ENCODE results near the gene BMP7.
"Not testable (repeated sequence)": the region's sequence is repeated elsewhere in the genome, so short reads cannot be mapped to it uniquely, and the experiment has no call there.

The BMP7 gene

GRCh38 chr20:57244627-57245214 is 21.7 kb downstream of the BMP7 start:
- Histone ChIP-seq H3K9ac (ENCODE audit: low read length) (no peak overlapping the region), H3K4me1 (ENCODE audit: control insufficient read depth, insufficient read depth, low read length) (no peaks in the 10 kb centered on the region), H3K9me3 (ENCODE audit: control insufficient read depth, low read length) (peaks cover 6% of the 10 kb centered on the region), H3K27me3 (replicated peaks; ENCODE audit: control insufficient read depth, insufficient read depth, low read length) (peaks cover 22% of the 10 kb centered on the region), H3K4me3 (ENCODE audit: low read length) (no peak overlapping the region), H3K36me3 (ENCODE audit: control insufficient read depth, insufficient read depth, low read length, severe bottlenecking) (no peaks in the 10 kb centered on the region)
- DNase-seq (ENCODE audit: low read depth), result no peak

GRCh38 chr20:57244221-57244585 is 22.2 kb downstream of the BMP7 start:
- no peak for DNase-seq (ENCODE audit: low read depth)
- no peak overlapping the region for H3K9ac ChIP-seq (ENCODE audit: low read length)
- peaks cover 20% of the 10 kb centered on the region for H3K27me3 ChIP-seq (replicated peaks; ENCODE audit: control insufficient read depth, insufficient read depth, low read length)
- H3K9me3 ChIP-seq (ENCODE audit: control insufficient read depth, low read length), result peaks cover 6% of the 10 kb centered on the region
- H3K4me1 ChIP-seq (ENCODE audit: control insufficient read depth, insufficient read depth, low read length), result no peaks in the 10 kb centered on the region
- no peak overlapping the region for H3K4me3 ChIP-seq (ENCODE audit: low read length)
- no peaks in the 10 kb centered on the region for H3K36me3 ChIP-seq (ENCODE audit: control insufficient read depth, insufficient read depth, low read length, severe bottlenecking)

- Histone ChIP-seq H3K4me1 (ENCODE audit: control insufficient read depth, insufficient read depth, low read length) (no peaks in the 10 kb centered on the region), H3K4me3 (ENCODE audit: low read length) (no peak overlapping the region), H3K27me3 (replicated peaks; ENCODE audit: control insufficient read depth, insufficient read depth, low read length) (peaks cover 17% of the 10 kb centered on the region), H3K36me3 (ENCODE audit: control insufficient read depth, insufficient read depth, low read length, severe bottlenecking) (no peaks in the 10 kb centered on the region), H3K9me3 (ENCODE audit: control insufficient read depth, low read length) (peaks cover 6% of the 10 kb centered on the region), H3K9ac (ENCODE audit: low read length) (no peak overlapping the region)
- no peak for DNase-seq (ENCODE audit: low read depth)
These were observed 22.8 kb downstream of the BMP7 start for GRCh38 chr20:57243480-57244220.

GRCh38 chr20:57242414-57242813 is 24.0 kb downstream of the BMP7 start:
- Histone ChIP-seq H3K27me3 (replicated peaks; ENCODE audit: control insufficient read depth, insufficient read depth, low read length) (peaks cover 17% of the 10 kb centered on the region), H3K4me3 (ENCODE audit: low read length) (no peak overlapping the region), H3K4me1 (ENCODE audit: control insufficient read depth, insufficient read depth, low read length) (no peaks in the 10 kb centered on the region), H3K9me3 (ENCODE audit: control insufficient read depth, low read length) (no peaks in the 10 kb centered on the region), H3K9ac (ENCODE audit: low read length) (no peak overlapping the region), H3K36me3 (ENCODE audit: control insufficient read depth, insufficient read depth, low read length, severe bottlenecking) (no peaks in the 10 kb centered on the region)
- no peak for DNase-seq (ENCODE audit: low read depth)

- Histone ChIP-seq H3K9me3 (ENCODE audit: control insufficient read depth, low read length) (no peaks in the 10 kb centered on the region), H3K4me1 (ENCODE audit: control insufficient read depth, insufficient read depth, low read length) (peaks cover 3% of the 10 kb centered on the region), H3K9ac (ENCODE audit: low read length) (no peak overlapping the region), H3K36me3 (ENCODE audit: control insufficient read depth, insufficient read depth, low read length, severe bottlenecking) (no peaks in the 10 kb centered on the region), H3K4me3 (ENCODE audit: low read length) (no peak overlapping the region), H3K27me3 (replicated peaks; ENCODE audit: control insufficient read depth, insufficient read depth, low read length) (peaks cover 20% of the 10 kb centered on the region)
- DNase-seq (ENCODE audit: low read depth), result no peak
These were observed 25.0 kb downstream of the BMP7 start for GRCh38 chr20:57241363-57241991.

- H3K9me3 ChIP-seq (ENCODE audit: control insufficient read depth, low read length), result no peaks in the 10 kb centered on the region
- no peak for DNase-seq (ENCODE audit: low read depth)
- H3K36me3 ChIP-seq (ENCODE audit: control insufficient read depth, insufficient read depth, low read length, severe bottlenecking), result no peaks in the 10 kb centered on the region
- H3K4me1 ChIP-seq (ENCODE audit: control insufficient read depth, insufficient read depth, low read length), result peaks cover 3% of the 10 kb centered on the region
- H3K4me3 ChIP-seq (ENCODE audit: low read length), result no peak overlapping the region
- peaks cover 20% of the 10 kb centered on the region for H3K27me3 ChIP-seq (replicated peaks; ENCODE audit: control insufficient read depth, insufficient read depth, low read length)
- no peak overlapping the region for H3K9ac ChIP-seq (ENCODE audit: low read length)
These were observed 25.7 kb downstream of the BMP7 start for GRCh38 chr20:57240581-57241362.

GRCh38 chr20:57239725-57240124 is 26.7 kb downstream of the BMP7 start:
- not testable (repeated sequence) for H3K4me3 ChIP-seq (ENCODE audit: low read length); H3K36me3 ChIP-seq (ENCODE audit: control insufficient read depth, insufficient read depth, low read length, severe bottlenecking); DNase-seq (ENCODE audit: low read depth); H3K9ac ChIP-seq (ENCODE audit: low read length); H3K9me3 ChIP-seq (ENCODE audit: control insufficient read depth, low read length); H3K4me1 ChIP-seq (ENCODE audit: control insufficient read depth, insufficient read depth, low read length)
- H3K27me3 ChIP-seq (replicated peaks; ENCODE audit: control insufficient read depth, insufficient read depth, low read length), result peaks cover 29% of the 10 kb centered on the region

- not testable (repeated sequence) for H3K4me1 ChIP-seq (ENCODE audit: control insufficient read depth, insufficient read depth, low read length); H3K36me3 ChIP-seq (ENCODE audit: control insufficient read depth, insufficient read depth, low read length, severe bottlenecking); DNase-seq (ENCODE audit: low read depth); H3K4me3 ChIP-seq (ENCODE audit: low read length); H3K9ac ChIP-seq (ENCODE audit: low read length); H3K9me3 ChIP-seq (ENCODE audit: control insufficient read depth, low read length)
- H3K27me3 ChIP-seq (replicated peaks; ENCODE audit: control insufficient read depth, insufficient read depth, low read length), result peaks cover 33% of the 10 kb centered on the region
These were observed 27.1 kb downstream of the BMP7 start for GRCh38 chr20:57239324-57239723.

GRCh38 chr20:57238089-57238488 is 28.4 kb downstream of the BMP7 start:
- DNase-seq (ENCODE audit: low read depth), result no peak
- Histone ChIP-seq H3K9ac (ENCODE audit: low read length) (no peak overlapping the region), H3K36me3 (ENCODE audit: control insufficient read depth, insufficient read depth, low read length, severe bottlenecking) (no peaks in the 10 kb centered on the region), H3K9me3 (ENCODE audit: control insufficient read depth, low read length) (no peaks in the 10 kb centered on the region), H3K27me3 (replicated peaks; ENCODE audit: control insufficient read depth, insufficient read depth, low read length) (peaks cover 45% of the 10 kb centered on the region), H3K4me3 (ENCODE audit: low read length) (no peak overlapping the region), H3K4me1 (ENCODE audit: control insufficient read depth, insufficient read depth, low read length) (peaks cover 3% of the 10 kb centered on the region)

- Histone ChIP-seq H3K36me3 (ENCODE audit: control insufficient read depth, insufficient read depth, low read length, severe bottlenecking) (no peaks in the 10 kb centered on the region), H3K9ac (ENCODE audit: low read length) (no peak overlapping the region), H3K9me3 (ENCODE audit: control insufficient read depth, low read length) (no peaks in the 10 kb centered on the region), H3K4me1 (ENCODE audit: control insufficient read depth, insufficient read depth, low read length) (peaks cover 3% of the 10 kb centered on the region), H3K27me3 (replicated peaks; ENCODE audit: control insufficient read depth, insufficient read depth, low read length) (peaks cover 49% of the 10 kb centered on the region), H3K4me3 (ENCODE audit: low read length) (no peak overlapping the region)
- no peak for DNase-seq (ENCODE audit: low read depth)
These were observed 28.9 kb downstream of the BMP7 start for GRCh38 chr20:57237585-57237953.

Measured in adipocyte (in vitro differentiated cells).